BE2C (cell line): ENCODE results near the gene THAP11.
"Not testable (repeated sequence)": the region's sequence is repeated elsewhere in the genome, so short reads cannot be mapped to it uniquely, and the experiment has no call there.

Experiments used
- DNase-seq: peaks from one replicate; pipeline ENCODE4 v3.0.0-alpha.2; 2020
- H3K27me3 ChIP-seq: fragments of 250-450 bp; sonication (Bioruptor Pico); 2 replicates; pipeline ENCODE4 v1.5.1; 2020; ENCODE audit warnings: mild to moderate bottlenecking
- H3K36me3 ChIP-seq: fragments of 250-450 bp; sonication (Bioruptor Pico); 2 replicates; pipeline ENCODE4 v1.5.1; 2020; ENCODE audit warnings: mild to moderate bottlenecking
- H3K4me1 ChIP-seq: fragments of 250-450 bp; sonication (Bioruptor Pico); 2 replicates; pipeline ENCODE4 v1.5.1; 2020
- H3K4me3 ChIP-seq: 2 replicates; pipeline ENCODE4 v1.5.1; 2011; ENCODE audit warnings: low read depth, low read length
- H3K9me3 ChIP-seq: fragments of 250-450 bp; sonication (Bioruptor Pico); 2 replicates; pipeline ENCODE4 v1.5.1; 2020
- TF ChIP-seq, protein P1 (sequence below): IDR thresholded peaks from 2 replicates; pipeline ENCODE4 v1.5.1; 2012; ENCODE audit warnings: mild to moderate bottlenecking, low read depth, low read length

Gene THAP11

GRCh38 chr16:67833030-67833414, 9.1 kb upstream of the THAP11 start:
- Histone ChIP-seq H3K4me1 (no peaks in the 10 kb centered on the region), H3K4me3 (peak overlapping the region; percentile 88)
- DNase-seq: no peak

GRCh38 chr16:67833415-67834241, 8.5 kb upstream of the THAP11 start:
- Histone ChIP-seq H3K27me3 (no peaks in the 10 kb centered on the region), H3K9me3 (no peaks in the 10 kb centered on the region), H3K36me3 (peaks cover 23% of the 10 kb centered on the region), H3K4me3 (peak overlapping the region; percentile 88), H3K4me1 (no peaks in the 10 kb centered on the region)
- DNase-seq: peak; percentile 97
- TF ChIP-seq, protein P1, sequence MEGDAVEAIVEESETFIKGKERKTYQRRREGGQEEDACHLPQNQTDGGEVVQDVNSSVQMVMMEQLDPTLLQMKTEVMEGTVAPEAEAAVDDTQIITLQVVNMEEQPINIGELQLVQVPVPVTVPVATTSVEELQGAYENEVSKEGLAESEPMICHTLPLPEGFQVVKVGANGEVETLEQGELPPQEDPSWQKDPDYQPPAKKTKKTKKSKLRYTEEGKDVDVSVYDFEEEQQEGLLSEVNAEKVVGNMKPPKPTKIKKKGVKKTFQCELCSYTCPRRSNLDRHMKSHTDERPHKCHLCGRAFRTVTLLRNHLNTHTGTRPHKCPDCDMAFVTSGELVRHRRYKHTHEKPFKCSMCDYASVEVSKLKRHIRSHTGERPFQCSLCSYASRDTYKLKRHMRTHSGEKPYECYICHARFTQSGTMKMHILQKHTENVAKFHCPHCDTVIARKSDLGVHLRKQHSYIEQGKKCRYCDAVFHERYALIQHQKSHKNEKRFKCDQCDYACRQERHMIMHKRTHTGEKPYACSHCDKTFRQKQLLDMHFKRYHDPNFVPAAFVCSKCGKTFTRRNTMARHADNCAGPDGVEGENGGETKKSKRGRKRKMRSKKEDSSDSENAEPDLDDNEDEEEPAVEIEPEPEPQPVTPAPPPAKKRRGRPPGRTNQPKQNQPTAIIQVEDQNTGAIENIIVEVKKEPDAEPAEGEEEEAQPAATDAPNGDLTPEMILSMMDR: no peak

More at GRCh38 chr16:67833030-67833414, 9.1 kb upstream of the THAP11 start:
- Histone ChIP-seq H3K9me3 (no peaks in the 10 kb centered on the region), H3K27me3 (no peaks in the 10 kb centered on the region), H3K36me3 (peaks cover 26% of the 10 kb centered on the region)
- TF ChIP-seq, protein P1: no peak

GRCh38 chr16:67834242-67834614, 7.9 kb upstream of the THAP11 start:
- DNase-seq: no peak
- Histone ChIP-seq H3K36me3 (peaks cover 23% of the 10 kb centered on the region), H3K9me3 (no peaks in the 10 kb centered on the region), H3K4me3 (peak overlapping the region; percentile 88), H3K4me1 (no peaks in the 10 kb centered on the region), H3K27me3 (no peaks in the 10 kb centered on the region)
- TF ChIP-seq, protein P1: no peak

DNA sequence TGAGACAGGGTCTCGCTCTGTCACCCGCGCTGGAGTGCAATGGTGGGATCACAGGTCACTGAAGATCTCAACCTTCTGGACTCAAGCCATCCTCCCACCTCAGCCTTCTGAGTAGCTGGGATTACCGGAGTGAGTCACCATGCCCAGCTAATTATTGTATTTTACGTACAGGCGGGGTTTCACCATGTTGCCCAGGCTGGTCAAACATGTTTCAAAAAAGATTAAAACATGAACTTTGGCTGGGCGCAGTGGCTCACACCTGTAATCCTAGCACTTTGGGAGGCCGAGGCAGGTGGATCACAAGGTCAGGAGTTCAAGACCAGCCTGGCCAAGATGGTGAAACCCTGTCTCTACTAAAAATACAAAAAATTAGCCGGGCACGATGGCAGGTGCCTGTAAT, 4.9 kb upstream of the THAP11 start:
- H3K9me3 ChIP-seq, H3K4me3 ChIP-seq, H3K27me3 ChIP-seq, H3K4me1 ChIP-seq, H3K36me3 ChIP-seq, DNase-seq: not testable (repeated sequence)

GRCh38 chr16:67837811-67838210, 4.3 kb upstream of the THAP11 start:
- Histone ChIP-seq H3K4me1 (no peaks in the 10 kb centered on the region), H3K4me3 (no peak overlapping the region), H3K36me3 (no peaks in the 10 kb centered on the region), H3K9me3 (no peaks in the 10 kb centered on the region), H3K27me3 (no peaks in the 10 kb centered on the region)
- TF ChIP-seq, protein P1: no peak
- no peak for DNase-seq

GRCh38 chr16:67841198-67841815, 813 bp upstream of the THAP11 start:
- no peaks in the 10 kb centered on the region for H3K9me3 ChIP-seq

More at GRCh38 chr16:67841198-67841815, 813 bp upstream of the THAP11 start:
- TF ChIP-seq, protein P1: no peak
- peak overlapping the region; percentile 92 for H3K4me3 ChIP-seq
- no peaks in the 10 kb centered on the region for H3K36me3 ChIP-seq
- no peak for DNase-seq
- no peaks in the 10 kb centered on the region for H3K27me3 ChIP-seq
- H3K4me1 ChIP-seq: no peaks in the 10 kb centered on the region
